CMK (cell line): ENCODE measurements around the gene MYBPC1.
"Not testable (repeated sequence)": the region's sequence is repeated elsewhere in the genome, so short reads cannot be mapped to it uniquely, and the experiment has no call there.

Source experiments
- DNase-seq: peaks from one replicate; pipeline ENCODE4 v3.0.0-alpha.2; 2010; ENCODE audit warnings: low read depth

The MYBPC1 gene, protein sequence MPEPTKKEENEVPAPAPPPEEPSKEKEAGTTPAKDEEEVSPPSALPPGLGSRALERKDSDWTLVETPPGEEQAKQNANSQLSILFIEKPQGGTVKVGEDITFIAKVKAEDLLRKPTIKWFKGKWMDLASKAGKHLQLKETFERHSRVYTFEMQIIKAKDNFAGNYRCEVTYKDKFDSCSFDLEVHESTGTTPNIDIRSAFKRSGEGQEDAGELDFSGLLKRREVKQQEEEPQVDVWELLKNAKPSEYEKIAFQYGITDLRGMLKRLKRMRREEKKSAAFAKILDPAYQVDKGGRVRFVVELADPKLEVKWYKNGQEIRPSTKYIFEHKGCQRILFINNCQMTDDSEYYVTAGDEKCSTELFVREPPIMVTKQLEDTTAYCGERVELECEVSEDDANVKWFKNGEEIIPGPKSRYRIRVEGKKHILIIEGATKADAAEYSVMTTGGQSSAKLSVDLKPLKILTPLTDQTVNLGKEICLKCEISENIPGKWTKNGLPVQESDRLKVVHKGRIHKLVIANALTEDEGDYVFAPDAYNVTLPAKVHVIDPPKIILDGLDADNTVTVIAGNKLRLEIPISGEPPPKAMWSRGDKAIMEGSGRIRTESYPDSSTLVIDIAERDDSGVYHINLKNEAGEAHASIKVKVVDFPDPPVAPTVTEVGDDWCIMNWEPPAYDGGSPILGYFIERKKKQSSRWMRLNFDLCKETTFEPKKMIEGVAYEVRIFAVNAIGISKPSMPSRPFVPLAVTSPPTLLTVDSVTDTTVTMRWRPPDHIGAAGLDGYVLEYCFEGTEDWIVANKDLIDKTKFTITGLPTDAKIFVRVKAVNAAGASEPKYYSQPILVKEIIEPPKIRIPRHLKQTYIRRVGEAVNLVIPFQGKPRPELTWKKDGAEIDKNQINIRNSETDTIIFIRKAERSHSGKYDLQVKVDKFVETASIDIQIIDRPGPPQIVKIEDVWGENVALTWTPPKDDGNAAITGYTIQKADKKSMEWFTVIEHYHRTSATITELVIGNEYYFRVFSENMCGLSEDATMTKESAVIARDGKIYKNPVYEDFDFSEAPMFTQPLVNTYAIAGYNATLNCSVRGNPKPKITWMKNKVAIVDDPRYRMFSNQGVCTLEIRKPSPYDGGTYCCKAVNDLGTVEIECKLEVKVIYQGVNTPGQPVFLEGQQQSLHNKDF

GRCh38 chr12:101594700-101595099 is at the start of gene MYBPC1:
Gene MYBPC1 (plus strand): TSS chr12:101594971. CDS start chr12:101595071, 100 bp downstream.
- DNase-seq = no peak

- no peak for DNase-seq
Observed at GRCh38 chr12:101551362-101552114, 43.2 kb upstream of the MYBPC1 start.

- no peak for DNase-seq
Observed at GRCh38 chr12:101552277-101552676, 42.5 kb upstream of the MYBPC1 start.

DNA sequence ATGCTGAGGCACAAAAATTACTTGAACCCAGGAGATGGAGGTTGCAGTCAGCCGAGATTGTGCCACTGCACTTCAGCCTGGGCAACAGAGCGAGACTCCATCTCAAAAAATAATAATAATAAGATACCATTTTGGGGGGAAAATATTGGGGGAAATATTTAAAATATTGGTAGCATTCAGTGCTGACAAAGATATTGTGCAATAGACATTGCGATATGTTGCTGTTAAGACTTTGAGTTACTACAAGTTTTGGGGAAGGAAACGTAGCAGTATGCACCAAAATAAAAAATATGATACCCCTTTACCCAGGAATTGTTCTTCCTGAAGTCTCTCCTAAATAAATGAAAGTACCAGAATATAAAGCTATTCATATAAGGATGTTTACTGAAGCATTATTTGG is 37.7 kb upstream of the MYBPC1 start:
- DNase-seq = no peak

DNA sequence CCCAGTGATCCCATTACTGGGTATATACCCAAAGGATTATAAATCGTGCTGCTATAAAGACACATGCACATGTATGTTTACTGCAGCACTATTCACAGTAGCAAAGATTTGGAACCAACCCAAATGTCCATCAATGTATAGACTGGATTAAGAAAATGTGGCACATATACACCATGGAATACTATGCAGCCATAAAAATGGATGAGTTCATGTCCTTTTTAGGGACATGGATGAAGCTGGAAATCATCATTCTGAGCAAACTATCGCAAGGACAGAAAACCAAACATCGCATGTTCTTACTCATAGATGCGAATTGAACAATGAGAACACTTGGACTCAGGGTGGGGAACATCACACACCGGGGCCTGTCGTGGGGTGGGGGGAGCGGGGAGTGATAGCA is 36.0 kb upstream of the MYBPC1 start:
- DNase-seq = not testable (repeated sequence)

GRCh38 chr12:101563212-101563611 is 31.6 kb upstream of the MYBPC1 start:
- no peak for DNase-seq

GRCh38 chr12:101564912-101565311 is 29.9 kb upstream of the MYBPC1 start:
- DNase-seq = no peak

GRCh38 chr12:101566318-101566717 is 28.5 kb upstream of the MYBPC1 start:
- DNase-seq = no peak

- no peak for DNase-seq
Observed at GRCh38 chr12:101567918-101568317, 26.9 kb upstream of the MYBPC1 start.

DNA sequence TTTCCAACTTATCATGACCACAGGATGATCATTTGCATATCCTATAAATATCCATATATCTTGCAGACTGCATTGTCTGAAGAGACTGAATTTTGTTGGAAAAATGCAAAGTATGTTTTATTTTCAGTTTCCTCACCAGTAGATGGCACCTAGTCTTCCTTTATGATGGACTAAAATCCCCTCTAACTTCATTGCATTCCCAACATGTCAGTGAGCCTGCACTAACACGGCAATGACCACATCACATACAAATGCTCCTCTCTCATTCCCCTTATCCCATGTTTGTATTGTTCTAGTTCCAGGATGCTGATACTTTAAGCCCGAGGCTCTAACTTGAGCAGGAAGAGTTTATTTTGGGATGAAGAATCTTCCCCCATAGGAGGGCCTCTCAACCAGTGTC is 24.7 kb upstream of the MYBPC1 start:
- DNase-seq = no peak

DNA sequence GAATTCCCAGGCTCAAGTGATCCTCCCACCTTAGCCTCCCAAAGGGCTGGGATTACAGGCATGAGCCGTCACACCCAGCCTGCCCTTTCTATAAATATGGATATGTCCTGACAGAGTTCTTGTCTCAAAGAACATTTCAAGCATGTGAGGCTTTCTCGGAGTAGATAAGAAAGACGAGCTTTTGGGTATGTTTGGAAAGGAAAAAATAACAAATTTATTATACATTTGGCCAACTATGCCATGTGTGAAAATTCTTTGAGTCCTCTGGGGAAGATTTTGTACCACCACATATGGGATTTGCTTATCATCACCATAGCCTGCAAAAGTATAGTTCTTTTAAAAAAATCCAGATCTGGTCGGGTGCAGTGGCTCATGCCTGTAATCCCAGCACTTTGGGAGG is 23.7 kb upstream of the MYBPC1 start:
- DNase-seq = no peak

- DNase-seq = no peak
Observed at GRCh38 chr12:101573743-101574142, 21.0 kb upstream of the MYBPC1 start.

- DNase-seq = no peak
Observed at GRCh38 chr12:101578417-101578816, 16.4 kb upstream of the MYBPC1 start.

DNA sequence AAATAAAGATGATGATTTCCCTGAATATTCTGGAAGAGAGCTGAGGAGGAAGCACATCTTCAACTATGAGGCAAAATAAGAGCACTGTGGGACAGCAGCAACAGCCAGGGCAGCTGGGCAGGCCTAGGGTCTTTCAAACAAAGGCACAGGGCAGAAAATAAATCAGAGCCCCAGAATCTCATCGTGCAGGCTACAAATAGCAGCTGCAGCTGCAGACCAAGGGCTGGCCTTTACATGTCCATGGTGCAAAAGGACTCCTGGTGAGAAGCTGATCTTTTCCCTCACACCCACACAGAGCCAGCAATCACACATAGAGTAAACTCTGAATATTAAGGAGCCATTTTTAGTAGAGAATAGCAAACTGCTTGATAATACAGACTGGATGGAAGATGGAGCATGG is 13.6 kb upstream of the MYBPC1 start:
- DNase-seq = no peak

- no peak for DNase-seq
Observed at GRCh38 chr12:101582937-101583336, 11.8 kb upstream of the MYBPC1 start.

DNA sequence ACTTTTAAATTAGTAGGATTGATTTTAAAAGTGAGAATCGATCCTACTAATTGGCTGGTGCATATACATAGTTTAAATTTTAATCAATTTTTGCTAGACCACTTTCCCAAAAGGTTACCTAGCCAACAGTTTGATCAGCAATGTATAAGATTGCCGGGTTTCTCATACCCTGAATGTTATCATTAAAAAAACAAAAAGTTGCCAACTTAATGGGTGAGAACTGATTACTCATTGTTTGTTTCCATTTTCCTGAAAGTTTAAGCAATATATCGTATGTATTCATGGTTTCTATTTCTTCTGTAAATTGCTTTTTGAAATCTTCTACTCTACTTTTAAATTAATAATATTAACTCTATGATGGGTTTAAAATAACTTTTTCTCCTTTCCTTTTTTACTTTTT is 4.4 kb upstream of the MYBPC1 start:
- DNase-seq = no peak

DNA sequence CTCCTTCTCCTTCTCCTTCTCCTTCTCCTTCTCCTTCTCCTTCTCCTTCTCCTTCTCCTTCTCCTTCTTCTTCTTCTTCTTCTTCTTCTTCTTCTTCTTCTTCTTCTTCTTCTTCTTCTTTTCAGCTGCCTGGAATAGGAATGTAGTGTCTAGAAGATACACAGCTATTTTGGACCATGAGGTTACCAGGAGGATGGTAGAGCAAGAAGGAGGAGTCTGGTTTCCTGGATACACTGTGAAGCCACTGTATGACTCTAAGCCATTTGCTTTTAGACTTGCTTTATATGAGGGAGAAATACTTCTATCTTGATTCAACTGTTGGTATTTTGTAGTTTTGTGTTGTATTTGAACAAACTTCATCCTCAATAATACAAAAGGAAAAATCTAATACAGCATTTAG is 3.0 kb upstream of the MYBPC1 start:
- no peak for DNase-seq

DNA sequence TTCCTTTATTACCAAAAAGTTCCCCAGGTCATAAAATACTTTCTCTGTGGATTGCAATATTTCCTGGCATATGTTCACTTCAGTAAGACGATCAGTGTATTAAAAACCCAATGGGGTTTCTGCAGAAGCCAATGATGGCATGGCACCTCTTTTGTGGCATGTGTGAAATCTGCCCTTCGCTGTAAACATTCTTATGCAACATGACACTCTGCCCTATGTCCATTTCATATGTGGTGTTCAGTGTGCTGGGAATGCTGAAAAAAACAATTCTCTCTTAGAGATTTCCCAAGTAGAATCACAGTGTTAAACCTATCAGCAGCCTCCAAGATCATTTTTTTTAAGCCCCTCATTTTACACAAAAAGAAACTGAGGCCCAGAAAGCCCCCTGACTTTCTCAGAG is 2.3 kb upstream of the MYBPC1 start:
- no peak for DNase-seq

GRCh38 chr12:101592921-101593320 is 1.9 kb upstream of the MYBPC1 start:
- DNase-seq = no peak

DNA sequence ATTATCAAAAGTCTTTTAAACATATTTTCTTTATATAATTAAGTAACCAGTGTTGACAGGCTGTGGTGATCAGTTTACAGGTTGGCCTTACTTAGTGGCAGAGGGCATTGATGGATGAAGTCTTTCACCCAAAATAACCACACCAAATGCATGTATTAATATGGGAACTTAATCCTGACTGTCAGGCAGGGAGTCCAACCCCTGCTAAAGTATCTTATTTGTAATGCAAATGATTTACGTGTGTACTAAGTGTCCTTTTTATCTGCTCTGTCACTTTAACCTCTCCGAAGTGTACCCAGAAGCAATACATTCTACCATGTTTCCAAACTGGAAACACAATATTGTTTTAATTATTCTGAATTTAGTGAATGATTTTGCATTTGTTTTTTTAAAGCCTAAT is 1.4 kb downstream of the MYBPC1 start:
- DNase-seq = no peak

DNA sequence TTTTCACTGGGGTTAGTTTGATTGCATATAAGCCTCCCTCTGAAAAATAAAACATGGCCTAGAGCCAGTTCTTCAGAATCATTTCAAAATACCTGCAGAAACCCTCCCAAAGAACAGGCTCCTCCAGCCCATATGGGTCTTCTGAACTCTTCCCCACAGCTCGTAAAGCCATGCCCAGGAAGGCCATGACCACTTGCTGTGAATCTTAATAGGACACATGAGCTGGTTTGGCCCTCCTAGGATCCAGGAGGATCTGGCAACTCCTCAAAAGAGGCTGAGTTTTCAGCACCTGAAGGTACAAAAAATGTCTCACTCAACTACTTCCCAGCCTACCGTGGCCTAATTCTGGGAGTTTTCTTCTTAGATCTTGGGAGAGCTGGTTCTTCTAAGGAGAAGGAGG is 2.4 kb downstream of the MYBPC1 start:
- no peak for DNase-seq

DNA sequence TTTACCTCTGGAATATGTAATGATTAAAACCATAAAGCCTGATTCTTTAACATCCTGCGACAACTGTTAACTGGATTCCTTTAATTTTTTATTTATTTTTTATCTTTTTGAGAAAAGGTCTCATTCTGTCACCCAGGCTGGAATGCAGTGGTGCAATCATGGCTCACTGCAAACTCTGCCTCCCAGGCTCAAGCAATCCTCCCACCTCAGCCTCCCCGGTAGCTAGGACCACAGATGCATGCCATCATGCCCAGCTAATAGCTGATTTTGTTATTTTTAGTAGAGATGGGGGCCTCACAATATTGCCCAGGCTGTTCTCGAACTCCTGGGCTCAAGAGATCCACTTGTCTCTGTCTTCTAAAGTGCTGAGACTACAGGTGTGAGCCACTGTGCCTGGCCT is 3.7 kb downstream of the MYBPC1 start:
- DNase-seq = no peak
